ENCODE measurements around the gene HDAC7. TPM values are rescaled to one million over a fixed set of nuclear protein-coding genes. Genes with fewer than 3 reads are reported as not detected.

HDAC7 gene
- total RNA-seq, 1 donor from 2014 or later, result 92.2 TPM

DNA sequence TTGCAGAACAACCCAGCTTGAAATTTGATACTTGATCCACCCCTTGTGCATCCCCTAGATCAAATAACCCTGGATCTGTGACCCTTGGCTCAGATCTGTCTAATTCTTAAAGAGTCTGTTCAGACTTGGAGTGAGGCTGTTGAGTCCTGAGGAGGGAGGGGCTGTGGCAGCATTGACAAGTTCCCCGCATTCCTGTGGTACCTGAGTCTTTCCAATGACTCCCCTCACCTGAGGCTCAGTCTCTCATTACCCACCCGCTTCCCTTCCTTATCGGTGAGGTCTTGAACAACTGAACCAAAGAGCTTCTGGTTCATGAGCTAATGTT, 16.1 kb upstream of the HDAC7 start:
- no peaks in the 10 kb centered on the region for H3K36me3 ChIP-seq (ENCODE audit: insufficient read depth, low read length)
- TF ChIP-seq, protein P1, sequence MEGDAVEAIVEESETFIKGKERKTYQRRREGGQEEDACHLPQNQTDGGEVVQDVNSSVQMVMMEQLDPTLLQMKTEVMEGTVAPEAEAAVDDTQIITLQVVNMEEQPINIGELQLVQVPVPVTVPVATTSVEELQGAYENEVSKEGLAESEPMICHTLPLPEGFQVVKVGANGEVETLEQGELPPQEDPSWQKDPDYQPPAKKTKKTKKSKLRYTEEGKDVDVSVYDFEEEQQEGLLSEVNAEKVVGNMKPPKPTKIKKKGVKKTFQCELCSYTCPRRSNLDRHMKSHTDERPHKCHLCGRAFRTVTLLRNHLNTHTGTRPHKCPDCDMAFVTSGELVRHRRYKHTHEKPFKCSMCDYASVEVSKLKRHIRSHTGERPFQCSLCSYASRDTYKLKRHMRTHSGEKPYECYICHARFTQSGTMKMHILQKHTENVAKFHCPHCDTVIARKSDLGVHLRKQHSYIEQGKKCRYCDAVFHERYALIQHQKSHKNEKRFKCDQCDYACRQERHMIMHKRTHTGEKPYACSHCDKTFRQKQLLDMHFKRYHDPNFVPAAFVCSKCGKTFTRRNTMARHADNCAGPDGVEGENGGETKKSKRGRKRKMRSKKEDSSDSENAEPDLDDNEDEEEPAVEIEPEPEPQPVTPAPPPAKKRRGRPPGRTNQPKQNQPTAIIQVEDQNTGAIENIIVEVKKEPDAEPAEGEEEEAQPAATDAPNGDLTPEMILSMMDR (IDR thresholded peaks at IDR 0.05; ENCODE audit: insufficient read depth, low read depth, low read length), result no peak
- TF ChIP-seq EZH2 (IDR thresholded peaks at IDR 0.05; ENCODE audit: insufficient read depth, low read length), result no peak
- H3K27ac ChIP-seq (ENCODE audit: low read depth, low read length), result no peak overlapping the region
- H3K79me2 ChIP-seq (ENCODE audit: insufficient read depth, low read length), result no peaks in the 10 kb centered on the region
- no peak overlapping the region for H2AFZ ChIP-seq (ENCODE audit: low read depth, low read length)
- Mint-ChIP-seq H3K9me3 (ENCODE audit: unreplicated experiment) (no peaks in the 10 kb centered on the region), H3K27ac (ENCODE audit: unreplicated experiment) (no peak overlapping the region), H3K4me3 (ENCODE audit: unreplicated experiment) (no peak overlapping the region), H3K36me3 (ENCODE audit: low read depth, unreplicated experiment) (peaks cover 3% of the 10 kb centered on the region), H3K4me1 (ENCODE audit: low read depth, unreplicated experiment) (peaks cover 15% of the 10 kb centered on the region), H3K27me3 (ENCODE audit: low read depth, unreplicated experiment) (peaks cover 13% of the 10 kb centered on the region)
- H4K20me1 ChIP-seq (ENCODE audit: insufficient read depth, low read length), result no peaks in the 10 kb centered on the region
- H3K27me3 ChIP-seq (ENCODE audit: insufficient read depth, low read length), result no peaks in the 10 kb centered on the region
- no peaks in the 10 kb centered on the region for H3K4me1 ChIP-seq (ENCODE audit: insufficient read depth, low read length)
- no peak overlapping the region for H3K4me2 ChIP-seq (ENCODE audit: low read length)
- H3K4me3 ChIP-seq (ENCODE audit: insufficient read depth, low read depth, low read length), result no peak overlapping the region
- H3K9ac ChIP-seq (ENCODE audit: low read length), result no peak overlapping the region
- no peak for FAIRE-seq
- H3K9me3 ChIP-seq (ENCODE audit: insufficient read depth, low read depth, low read length), result no peaks in the 10 kb centered on the region
- DNase-seq (ENCODE audit: low read depth), result no peak

DNA sequence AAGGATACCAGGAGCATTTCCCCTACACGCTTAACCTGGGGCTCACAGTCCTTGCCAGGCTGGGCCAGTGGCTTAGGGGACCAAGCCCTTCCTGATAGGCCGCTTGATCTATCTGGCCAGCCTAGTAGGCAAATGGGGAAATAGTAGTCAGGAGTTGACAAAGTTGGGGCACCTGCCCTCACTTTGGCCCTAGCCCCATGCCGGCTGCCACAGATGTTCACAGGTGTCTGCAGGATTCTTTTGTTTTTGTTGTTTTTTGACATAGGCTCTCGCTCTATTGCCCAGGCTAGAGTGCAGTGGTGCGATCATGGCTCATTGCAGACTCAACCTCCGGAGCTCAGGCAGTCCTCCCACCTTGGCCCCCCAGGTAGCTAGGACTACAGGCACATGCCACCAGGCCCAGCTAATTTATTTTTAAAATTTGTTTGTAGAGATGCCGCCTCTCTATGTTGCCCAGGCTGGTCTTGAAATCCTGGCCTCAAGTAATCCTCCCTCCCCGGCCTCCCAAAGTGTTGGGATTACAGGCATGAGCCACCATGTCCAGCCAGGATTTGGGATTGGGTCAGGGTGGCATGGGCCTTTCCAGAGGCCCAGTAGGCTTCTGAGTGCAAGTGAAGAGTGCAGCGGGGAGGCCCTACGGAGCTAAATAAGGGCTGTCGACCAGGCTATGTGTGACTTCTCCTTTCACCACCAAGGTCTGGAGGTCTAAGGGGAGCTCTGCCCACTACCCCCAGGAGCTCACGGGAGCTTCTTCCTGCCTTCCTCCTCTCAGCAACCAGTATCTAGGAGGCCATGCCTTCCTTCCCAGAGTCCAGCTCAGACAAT, 15.5 kb upstream of the HDAC7 start:
- Mint-ChIP-seq H3K27ac (ENCODE audit: unreplicated experiment) (no peak overlapping the region), H3K4me3 (ENCODE audit: unreplicated experiment) (no peak overlapping the region), H3K4me1 (ENCODE audit: low read depth, unreplicated experiment) (peaks cover 15% of the 10 kb centered on the region), H3K27me3 (ENCODE audit: low read depth, unreplicated experiment) (peaks cover 8% of the 10 kb centered on the region), H3K36me3 (ENCODE audit: low read depth, unreplicated experiment) (peaks cover 3% of the 10 kb centered on the region), H3K9me3 (ENCODE audit: unreplicated experiment) (no peaks in the 10 kb centered on the region)
- Histone ChIP-seq H3K9ac (ENCODE audit: low read length) (no peak overlapping the region), H2AFZ (ENCODE audit: low read depth, low read length) (no peak overlapping the region), H3K27me3 (ENCODE audit: insufficient read depth, low read length) (no peaks in the 10 kb centered on the region), H3K27ac (ENCODE audit: low read depth, low read length) (no peak overlapping the region), H3K79me2 (ENCODE audit: insufficient read depth, low read length) (no peaks in the 10 kb centered on the region), H3K4me3 (ENCODE audit: insufficient read depth, low read depth, low read length) (no peak overlapping the region), H3K4me1 (ENCODE audit: insufficient read depth, low read length) (no peaks in the 10 kb centered on the region), H3K9me3 (ENCODE audit: insufficient read depth, low read depth, low read length) (no peaks in the 10 kb centered on the region), H4K20me1 (ENCODE audit: insufficient read depth, low read length) (no peaks in the 10 kb centered on the region), H3K4me2 (ENCODE audit: low read length) (no peak overlapping the region), H3K36me3 (ENCODE audit: insufficient read depth, low read length) (no peaks in the 10 kb centered on the region)
- DNase-seq (ENCODE audit: low read depth), result no peak
- TF ChIP-seq, protein P1 (IDR thresholded peaks at IDR 0.05; ENCODE audit: insufficient read depth, low read depth, low read length), result no peak
- TF ChIP-seq EZH2 (IDR thresholded peaks at IDR 0.05; ENCODE audit: insufficient read depth, low read length), result no peak
- no peak for FAIRE-seq

Data from astrocyte (in vitro differentiated cells and primary cell).